ENCODE data around the gene HOXA6.

Gene HOXA6

DNA sequence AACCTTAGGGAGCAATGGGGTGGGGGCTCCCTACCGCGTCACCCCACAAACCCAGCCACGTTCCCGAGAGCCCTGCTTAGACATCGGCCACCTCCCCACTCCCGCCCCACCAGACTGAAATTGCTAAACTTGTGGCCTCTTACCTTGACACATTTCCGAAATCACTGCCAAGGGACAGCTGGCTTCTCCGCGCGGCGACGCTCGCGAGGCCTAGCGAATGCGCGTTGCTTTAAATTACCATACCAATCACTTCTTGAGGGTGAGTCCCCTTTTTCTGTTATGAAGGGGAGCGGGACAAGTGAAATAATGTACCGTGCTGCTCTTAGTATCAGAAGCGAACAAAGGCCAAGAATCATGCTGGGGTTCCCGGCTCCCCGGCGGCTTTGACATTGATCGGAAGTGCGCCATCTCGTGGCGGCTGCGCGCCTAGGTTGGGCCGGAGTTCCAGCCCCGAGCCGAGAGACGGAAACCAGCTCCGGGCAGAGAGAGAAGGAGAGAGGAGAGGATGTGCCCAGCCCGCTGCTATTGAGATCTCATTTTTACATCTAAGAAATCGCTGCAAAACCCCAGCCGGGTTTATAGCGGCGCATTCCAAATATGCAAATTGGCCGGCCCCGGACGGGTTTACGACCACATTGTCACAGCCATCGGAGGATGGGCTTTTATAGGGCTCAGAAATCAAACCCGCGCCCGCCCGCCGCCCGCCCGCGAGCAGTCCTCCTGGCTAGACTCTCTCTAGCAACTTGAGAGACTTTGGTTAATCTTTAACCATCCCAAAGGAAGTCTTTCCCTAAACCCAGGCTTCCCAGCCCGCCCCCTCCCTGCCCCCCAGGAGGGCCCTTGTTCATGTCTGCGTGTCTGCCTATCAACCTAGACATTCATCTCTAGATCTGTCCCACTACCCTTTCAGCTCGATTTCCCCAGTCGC lies 32.2 kb upstream of the HOXA6 start:
- DNase-seq (ENCODE audit: extremely low read depth, low read depth), result no peak
- TF ChIP-seq, protein P1, sequence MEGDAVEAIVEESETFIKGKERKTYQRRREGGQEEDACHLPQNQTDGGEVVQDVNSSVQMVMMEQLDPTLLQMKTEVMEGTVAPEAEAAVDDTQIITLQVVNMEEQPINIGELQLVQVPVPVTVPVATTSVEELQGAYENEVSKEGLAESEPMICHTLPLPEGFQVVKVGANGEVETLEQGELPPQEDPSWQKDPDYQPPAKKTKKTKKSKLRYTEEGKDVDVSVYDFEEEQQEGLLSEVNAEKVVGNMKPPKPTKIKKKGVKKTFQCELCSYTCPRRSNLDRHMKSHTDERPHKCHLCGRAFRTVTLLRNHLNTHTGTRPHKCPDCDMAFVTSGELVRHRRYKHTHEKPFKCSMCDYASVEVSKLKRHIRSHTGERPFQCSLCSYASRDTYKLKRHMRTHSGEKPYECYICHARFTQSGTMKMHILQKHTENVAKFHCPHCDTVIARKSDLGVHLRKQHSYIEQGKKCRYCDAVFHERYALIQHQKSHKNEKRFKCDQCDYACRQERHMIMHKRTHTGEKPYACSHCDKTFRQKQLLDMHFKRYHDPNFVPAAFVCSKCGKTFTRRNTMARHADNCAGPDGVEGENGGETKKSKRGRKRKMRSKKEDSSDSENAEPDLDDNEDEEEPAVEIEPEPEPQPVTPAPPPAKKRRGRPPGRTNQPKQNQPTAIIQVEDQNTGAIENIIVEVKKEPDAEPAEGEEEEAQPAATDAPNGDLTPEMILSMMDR (IDR thresholded peaks at IDR 0.05; ENCODE audit: low read depth, low read length, missing control alignments), result peak; percentile 92
- peak overlapping the region; percentile 83 for H3K4me3 ChIP-seq (replicated peaks; ENCODE audit: low read depth, low read length)

DNA sequence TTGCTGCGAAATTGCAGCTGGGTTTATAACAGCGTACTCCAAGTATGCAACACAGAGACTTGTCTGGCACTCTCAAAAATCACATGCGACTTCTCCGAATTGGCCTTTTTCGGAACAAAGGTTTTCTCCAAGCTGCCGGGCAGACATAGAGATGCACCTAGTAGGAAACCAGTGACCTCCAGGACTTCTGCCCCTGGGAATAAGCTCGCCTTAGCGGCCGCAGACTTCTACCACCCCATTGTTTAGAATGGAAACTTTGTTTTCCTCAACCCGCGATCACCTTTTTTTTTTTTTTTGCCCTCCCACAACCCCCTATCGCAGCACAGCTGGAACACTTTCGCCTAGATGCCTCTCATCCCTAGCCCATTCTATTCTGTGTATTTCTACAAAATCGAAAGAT lies 31.5 kb upstream of the HOXA6 start:
- TF ChIP-seq, protein P1 (IDR thresholded peaks at IDR 0.05; ENCODE audit: low read depth, low read length, missing control alignments), result no peak
- peak overlapping the region; percentile 83 for H3K4me3 ChIP-seq (replicated peaks; ENCODE audit: low read depth, low read length)
- DNase-seq (ENCODE audit: extremely low read depth, low read depth), result no peak

DNA sequence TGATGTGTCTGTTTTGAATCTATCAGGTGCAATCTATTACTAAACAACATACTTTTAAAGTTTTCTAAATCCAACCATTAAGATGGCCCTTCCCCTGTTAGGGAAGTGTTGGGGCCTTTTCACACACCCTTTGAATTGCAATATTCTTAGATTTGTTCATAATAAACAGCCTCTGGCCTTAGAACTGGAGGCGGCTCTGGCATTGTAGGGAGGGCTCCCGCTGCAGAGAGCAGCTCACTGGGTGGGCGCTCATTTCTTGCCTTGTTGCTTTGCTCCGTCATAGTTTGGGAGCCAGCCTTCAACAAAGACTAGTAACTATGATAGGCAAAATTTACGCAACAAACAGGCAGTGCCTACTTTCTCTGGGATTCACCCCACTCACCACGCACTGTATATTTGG lies 30.8 kb upstream of the HOXA6 start:
- DNase-seq (ENCODE audit: extremely low read depth, low read depth), result no peak
- H3K4me3 ChIP-seq (replicated peaks; ENCODE audit: low read depth, low read length), result peak overlapping the region; percentile 83
- TF ChIP-seq, protein P1 (IDR thresholded peaks at IDR 0.05; ENCODE audit: low read depth, low read length, missing control alignments), result no peak

DNA sequence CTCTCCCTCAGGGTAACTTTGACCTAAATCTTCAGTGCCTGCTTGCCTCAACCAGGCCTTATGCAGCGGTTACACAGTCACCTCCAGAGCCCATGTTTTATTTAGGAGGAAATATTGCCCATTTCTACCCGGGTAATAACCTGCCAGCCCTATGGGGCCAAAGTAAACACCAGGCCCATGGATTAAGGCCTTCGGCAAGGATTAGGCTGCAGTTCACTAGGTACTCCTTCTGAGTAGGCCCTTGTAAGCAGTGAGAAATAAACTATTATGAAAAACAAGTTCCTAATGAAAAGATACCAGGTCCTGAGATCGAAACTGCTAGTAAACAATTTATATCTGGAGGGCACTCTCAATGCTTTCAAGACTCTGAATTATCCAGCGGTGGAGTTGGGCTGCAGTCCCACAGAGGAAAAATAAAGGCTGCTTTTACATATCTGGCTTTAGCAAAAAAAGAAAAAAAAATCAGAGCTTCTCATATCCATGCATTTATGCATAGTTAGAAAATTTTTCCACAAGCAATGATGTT lies 30.3 kb upstream of the HOXA6 start:
- peak overlapping the region; percentile 83 for H3K4me3 ChIP-seq (replicated peaks; ENCODE audit: low read depth, low read length)
- TF ChIP-seq, protein P1 (IDR thresholded peaks at IDR 0.05; ENCODE audit: low read depth, low read length, missing control alignments), result no peak
- DNase-seq (ENCODE audit: extremely low read depth, low read depth), result no peak

DNA sequence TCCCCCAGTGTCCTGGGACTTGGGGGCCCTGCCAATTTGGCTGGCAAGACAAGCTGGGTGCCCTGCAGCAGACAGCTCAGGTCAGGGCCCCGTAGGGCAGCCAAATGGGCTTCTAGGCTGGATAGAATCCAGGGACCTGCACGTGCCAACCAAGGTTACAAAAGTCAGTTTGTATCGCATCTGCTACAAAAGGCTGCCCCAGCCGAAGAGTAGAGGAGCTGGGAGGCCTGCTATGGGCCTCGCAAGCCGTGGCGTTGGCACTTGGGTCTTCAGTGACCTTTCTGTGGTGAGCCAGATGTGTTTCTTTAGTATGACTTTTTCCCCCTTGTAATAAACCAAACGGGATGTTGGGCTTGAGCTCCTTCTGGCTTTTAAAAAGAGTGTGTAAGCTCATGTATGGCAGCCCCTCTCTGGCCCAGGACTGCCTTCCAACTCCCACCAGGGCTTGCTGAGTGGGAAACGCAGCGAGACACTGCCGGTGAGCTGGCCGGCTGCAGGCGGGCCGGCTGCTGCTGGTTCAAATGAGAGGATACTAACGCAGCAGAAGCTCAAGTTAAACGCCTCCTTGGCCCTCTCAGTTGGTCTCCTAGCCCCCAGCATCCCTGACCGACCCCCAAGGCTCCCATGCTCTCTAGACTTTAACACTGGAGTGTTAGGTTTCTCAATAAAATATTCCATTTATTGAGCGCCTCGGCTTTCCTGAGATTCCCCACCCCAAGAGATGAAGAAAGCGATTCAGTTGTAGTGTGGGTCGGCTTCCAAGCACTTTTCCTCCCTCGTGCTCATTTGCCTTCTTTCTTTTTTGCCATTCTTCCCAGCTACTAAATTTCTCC lies 29.6 kb upstream of the HOXA6 start:
- H3K4me3 ChIP-seq (replicated peaks; ENCODE audit: low read depth, low read length), result peak overlapping the region; percentile 83
- DNase-seq (ENCODE audit: extremely low read depth, low read depth), result no peak
- TF ChIP-seq, protein P1 (IDR thresholded peaks at IDR 0.05; ENCODE audit: low read depth, low read length, missing control alignments), result no peak

DNA sequence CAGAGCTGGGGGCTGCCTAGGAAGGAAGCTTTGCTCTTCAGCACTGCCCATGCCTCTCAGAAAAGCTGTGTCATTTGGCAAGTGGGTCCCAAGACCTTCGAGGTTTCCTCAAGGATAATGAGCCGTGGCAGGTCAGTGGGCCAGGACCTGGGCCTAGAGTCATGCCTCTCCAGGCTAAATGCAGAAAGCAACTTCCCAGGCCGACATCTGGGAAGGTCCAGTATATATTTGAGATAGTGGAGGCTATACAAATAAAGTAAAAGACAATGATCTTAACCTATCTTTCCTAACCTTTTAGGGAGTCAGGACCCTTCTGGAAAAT lies 28.9 kb upstream of the HOXA6 start:
- H3K4me3 ChIP-seq (replicated peaks; ENCODE audit: low read depth, low read length), result peak overlapping the region; percentile 83
- no peak for DNase-seq (ENCODE audit: extremely low read depth, low read depth)
- TF ChIP-seq, protein P1 (IDR thresholded peaks at IDR 0.05; ENCODE audit: low read depth, low read length, missing control alignments), result no peak

All from HFF-Myc (cell line).